Kidney epithelial cell (primary cell): ENCODE data around the gene PPP6R1. TPM values are rescaled to one million over a fixed set of nuclear protein-coding genes. Genes with fewer than 3 reads are reported as not detected.

ENCODE experiments used
- DNase-seq: peaks from one replicate; pipeline ENCODE4 v3.0.0-alpha.2; 2010; ENCODE audit warnings: low read depth
- H3K27me3 ChIP-seq: 2 replicates; pipeline ENCODE4 v1.6.0; 2011; ENCODE audit warnings: low read length; ENCODE audit not compliant: control insufficient read depth, insufficient read depth
- H3K36me3 ChIP-seq: 2 replicates; pipeline ENCODE4 v1.5.1; 2011; ENCODE audit warnings: low read length; ENCODE audit not compliant: control insufficient read depth, insufficient read depth
- H3K4me3 ChIP-seq: 2 replicates; pipeline ENCODE4 v1.5.1; 2011; ENCODE audit warnings: low read depth, mild to moderate bottlenecking, control low read depth, low read length
- CTCF ChIP-seq: IDR thresholded peaks from 2 replicates; pipeline ENCODE4 v1.5.1; 2011; ENCODE audit warnings: mild to moderate bottlenecking, moderate library complexity, low read length, control low read depth, inconsistent platforms; ENCODE audit not compliant: insufficient read depth, poor library complexity, severe bottlenecking
- total RNA-seq: library from RNA; depleted of rRNA; stranded (reverse); fragments of >200 nt; gene quantifications from 2 replicates; pipeline ENCODE4 v1.2.3, GENCODE V29; 2015

Gene PPP6R1
- total RNA-seq, 1 donor from 2014 or later: 41.5 TPM

GRCh38 chr19:55220525-55220924 lies 38.3 kb downstream of the PPP6R1 start:
- no peak for TF ChIP-seq CTCF
- H3K27me3 ChIP-seq: no peaks in the 10 kb centered on the region
- H3K36me3 ChIP-seq: no peaks in the 10 kb centered on the region
- DNase-seq: no peak
- H3K4me3 ChIP-seq: no peak overlapping the region

GRCh38 chr19:55216461-55217198 lies 42.2 kb downstream of the PPP6R1 start:
- Histone ChIP-seq H3K36me3 (no peaks in the 10 kb centered on the region), H3K4me3 (peak overlapping the region; percentile 37), H3K27me3 (no peaks in the 10 kb centered on the region)
- no peak for TF ChIP-seq CTCF
- DNase-seq: peak; percentile 99

GRCh38 chr19:55213547-55213946 lies 45.3 kb downstream of the PPP6R1 start:
- H3K36me3 ChIP-seq: no peaks in the 10 kb centered on the region
- no peak overlapping the region for H3K4me3 ChIP-seq
- DNase-seq: no peak
- no peak for TF ChIP-seq CTCF
- no peaks in the 10 kb centered on the region for H3K27me3 ChIP-seq

- no peak for DNase-seq
- no peaks in the 10 kb centered on the region for H3K27me3 ChIP-seq
- TF ChIP-seq CTCF: no peak
- H3K36me3 ChIP-seq: no peaks in the 10 kb centered on the region
- no peak overlapping the region for H3K4me3 ChIP-seq
Measured at GRCh38 chr19:55212447-55212846, 46.4 kb downstream of the PPP6R1 start.

GRCh38 chr19:55209693-55210472 lies 48.9 kb downstream of the PPP6R1 start:
- Histone ChIP-seq H3K36me3 (no peaks in the 10 kb centered on the region), H3K4me3 (no peak overlapping the region), H3K27me3 (no peaks in the 10 kb centered on the region)
- TF ChIP-seq CTCF: no peak
- peak; percentile 92 for DNase-seq
